Measurements from ENCODE around the gene SLC22A31. TPM values are rescaled to one million over a fixed set of nuclear protein-coding genes. Genes with fewer than 3 reads are reported as not detected.

The SLC22A31 gene
- total RNA-seq, 6 donors from 2014 or later: 71.0 to 320 (median 174) TPM

- TF ChIP-seq POLR2AphosphoS5 (IDR thresholded peaks at IDR 0.05): no peak
- TF ChIP-seq EP300 (IDR thresholded peaks at IDR 0.05): no peak
- TF ChIP-seq CTCF (IDR thresholded peaks at IDR 0.05): no peak
- no peak for TF ChIP-seq POLR2A (IDR thresholded peaks at IDR 0.05)
- Histone ChIP-seq H3K4me1 (peaks cover under 1 to 7% (median 3%) of the 10 kb centered on the region in 4 donors), H3K27ac (no peak overlapping the region), H3K36me3 (no peaks in the 10 kb centered on the region), H3K4me3 (no peak overlapping the region), H3K27me3 (no peaks in the 10 kb centered on the region), H3K9me3 (no peaks in the 10 kb centered on the region)
- no peak for ATAC-seq (ENCODE audit: low FRiP score in 2 of 2)
- DNase-seq: peak in 1 of 2 donors; percentile 79
- 86 to 89% methylated on average over 17 to 29 of the region's 29 CpGs for WGBS, 2 donors
These were observed 39.2 kb downstream of the SLC22A31 start for GRCh38 chr16:89160977-89161701.

- ATAC-seq (ENCODE audit: low FRiP score in 2 of 2): no peak
- H3K4me1 ChIP-seq: peaks cover 13 to 20% (median 15%) of the 10 kb centered on the region in 4 donors
- no peaks in the 10 kb centered on the region for H3K27me3 ChIP-seq
- no peak overlapping the region for H3K4me3 ChIP-seq
- no peaks in the 10 kb centered on the region for H3K9me3 ChIP-seq
- DNase-seq: peak in 1 of 2 donors; percentile 62
- WGBS, 2 donors: 88 to 89% methylated on average over 16 to 20 of the region's 20 CpGs
- H3K27ac ChIP-seq: no peak overlapping the region
- H3K36me3 ChIP-seq: no peaks in the 10 kb centered on the region
- TF ChIP-seq POLR2A (IDR thresholded peaks at IDR 0.05): no peak
- no peak for TF ChIP-seq CTCF (IDR thresholded peaks at IDR 0.05)
- no peak for TF ChIP-seq EP300 (IDR thresholded peaks at IDR 0.05)
- no peak for TF ChIP-seq POLR2AphosphoS5 (IDR thresholded peaks at IDR 0.05)
These were observed 40.4 kb downstream of the SLC22A31 start for GRCh38 chr16:89159850-89160354.

- WGBS, 2 donors: 74 to 76% methylated on average over 28 to 48 of the region's 48 CpGs
- Histone ChIP-seq H3K27ac (no peak overlapping the region), H3K27me3 (no peaks in the 10 kb centered on the region), H3K9me3 (no peaks in the 10 kb centered on the region), H3K36me3 (no peaks in the 10 kb centered on the region), H3K4me3 (no peak overlapping the region), H3K4me1 (peaks cover 16 to 26% (median 21%) of the 10 kb centered on the region in 4 donors)
- DNase-seq (peak in 1 of 2 donors; percentile 74), ATAC-seq (ENCODE audit: low FRiP score in 2 of 2) (no peak)
- TF ChIP-seq POLR2A (IDR thresholded peaks at IDR 0.05) (no peak), POLR2AphosphoS5 (IDR thresholded peaks at IDR 0.05) (no peak), CTCF (IDR thresholded peaks at IDR 0.05) (no peak), EP300 (IDR thresholded peaks at IDR 0.05) (no peak)
These were observed 41.1 kb downstream of the SLC22A31 start for GRCh38 chr16:89159066-89159849.

GRCh38 chr16:89157778-89158177, 42.6 kb downstream of the SLC22A31 start:
- Histone ChIP-seq H3K27ac (no peak overlapping the region), H3K9me3 (no peaks in the 10 kb centered on the region), H3K4me1 (peaks cover 16 to 36% (median 21%) of the 10 kb centered on the region in 4 donors), H3K4me3 (no peak overlapping the region), H3K36me3 (peaks cover 0 to under 1% (median 0%) of the 10 kb centered on the region in 4 donors), H3K27me3 (no peaks in the 10 kb centered on the region)
- ATAC-seq (ENCODE audit: low FRiP score in 2 of 2): no peak
- WGBS, 2 donors: 92 to 97% methylated on average over 12 of the region's 12 CpGs
- no peak for TF ChIP-seq EP300 (IDR thresholded peaks at IDR 0.05)
- TF ChIP-seq POLR2AphosphoS5 (IDR thresholded peaks at IDR 0.05): no peak
- DNase-seq: no peak
